CD4-positive, alpha-beta T cell treated with Interleukin-4 for 4 hours (primary cell): ENCODE results near the gene MAP4K4.

Source experiments
- DNase-seq: peaks from one replicate; pipeline ENCODE4 v3.0.0-alpha.2; 2020

The MAP4K4 gene

GRCh38 chr2:101723371-101724124, 26.0 kb downstream of the MAP4K4 start:
- no peak for DNase-seq

GRCh38 chr2:101724125-101724474, 26.6 kb downstream of the MAP4K4 start:
- DNase-seq: no peak

- no peak for DNase-seq
Observed at GRCh38 chr2:101725038-101725437, 27.5 kb downstream of the MAP4K4 start.

- no peak for DNase-seq
Observed at GRCh38 chr2:101725515-101726192, 28.1 kb downstream of the MAP4K4 start.

GRCh38 chr2:101728865-101729264, 31.4 kb downstream of the MAP4K4 start:
- no peak for DNase-seq

- no peak for DNase-seq
Observed at GRCh38 chr2:101729521-101730190, 32.1 kb downstream of the MAP4K4 start.

GRCh38 chr2:101731221-101732054, 33.9 kb downstream of the MAP4K4 start:
- DNase-seq: no peak

GRCh38 chr2:101732199-101732598, 34.7 kb downstream of the MAP4K4 start:
- DNase-seq: no peak

- no peak for DNase-seq
Observed at GRCh38 chr2:101732773-101733256, 35.3 kb downstream of the MAP4K4 start.

GRCh38 chr2:101733257-101733993, 35.9 kb downstream of the MAP4K4 start:
- no peak for DNase-seq

GRCh38 chr2:101734505-101735165, 37.1 kb downstream of the MAP4K4 start:
- DNase-seq: no peak

GRCh38 chr2:101735166-101735533, 37.6 kb downstream of the MAP4K4 start:
- DNase-seq: no peak

- DNase-seq: no peak
Observed at GRCh38 chr2:101736233-101736632, 38.7 kb downstream of the MAP4K4 start.

GRCh38 chr2:101736861-101737291, 39.4 kb downstream of the MAP4K4 start:
- DNase-seq: peak; percentile 26

GRCh38 chr2:101737478-101738255, 40.2 kb downstream of the MAP4K4 start:
- no peak for DNase-seq

GRCh38 chr2:101738649-101739048, 41.1 kb downstream of the MAP4K4 start:
- DNase-seq: no peak

GRCh38 chr2:101740555-101740964, 43.1 kb downstream of the MAP4K4 start:
- no peak for DNase-seq

- DNase-seq: no peak
Observed at GRCh38 chr2:101741775-101742520, 44.4 kb downstream of the MAP4K4 start.

- DNase-seq: no peak
Observed at GRCh38 chr2:101742547-101742946, 45.0 kb downstream of the MAP4K4 start.

GRCh38 chr2:101743288-101743687, 45.8 kb downstream of the MAP4K4 start:
- DNase-seq: no peak
